Esophagus squamous epithelium (tissue), 4 donors: Measurements from ENCODE around the gene IRF2BPL.

Experiments used
- POLR2A ChIP-seq, 4 donors: fragments of 450-650 bp; IDR thresholded peaks; one replicate each; pipeline ENCODE4 v1.6.1; 2017; ENCODE audit warnings: antibody characterized with exemption in 4 of 4, mild to moderate bottlenecking in 4 of 4, moderate library complexity in 3 of 4
- TF ChIP-seq, protein P1 (sequence below), 6 experiments: fragments of 450-650 bp in 4 of 6; fragments of 200-600 bp in 2 of 6; sonication (generic) in 2 of 6; IDR thresholded peaks; one replicate each; pipeline ENCODE4 v1.5.1; 2016 to 2019; ENCODE audit warnings: antibody characterized with exemption in 6 of 6, mild to moderate bottlenecking in 4 of 6, moderate library complexity in 4 of 6

DNA sequence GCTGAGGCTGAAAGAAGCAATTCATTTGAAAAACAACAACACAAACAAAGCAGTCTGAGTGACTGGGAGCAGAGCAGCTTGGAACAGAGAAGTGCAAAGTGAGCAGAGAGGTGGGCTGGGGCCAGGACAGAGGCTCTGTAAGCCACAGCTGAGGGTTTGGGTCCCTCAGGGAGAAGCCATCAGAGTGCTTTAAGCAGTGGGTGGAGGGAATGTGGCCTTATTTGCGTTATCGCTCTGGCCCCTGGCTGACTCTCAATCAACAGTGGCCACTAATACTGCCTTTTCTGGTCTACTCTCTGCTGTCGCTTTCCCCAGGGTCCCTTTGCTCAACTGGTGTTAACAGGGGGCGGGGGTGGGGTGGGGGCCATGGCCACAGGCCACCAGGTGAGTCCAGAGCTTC is 44.2 kb downstream of the IRF2BPL start:
- no peak for TF ChIP-seq POLR2A (IDR thresholded peaks at IDR 0.05)
- TF ChIP-seq, protein P1, sequence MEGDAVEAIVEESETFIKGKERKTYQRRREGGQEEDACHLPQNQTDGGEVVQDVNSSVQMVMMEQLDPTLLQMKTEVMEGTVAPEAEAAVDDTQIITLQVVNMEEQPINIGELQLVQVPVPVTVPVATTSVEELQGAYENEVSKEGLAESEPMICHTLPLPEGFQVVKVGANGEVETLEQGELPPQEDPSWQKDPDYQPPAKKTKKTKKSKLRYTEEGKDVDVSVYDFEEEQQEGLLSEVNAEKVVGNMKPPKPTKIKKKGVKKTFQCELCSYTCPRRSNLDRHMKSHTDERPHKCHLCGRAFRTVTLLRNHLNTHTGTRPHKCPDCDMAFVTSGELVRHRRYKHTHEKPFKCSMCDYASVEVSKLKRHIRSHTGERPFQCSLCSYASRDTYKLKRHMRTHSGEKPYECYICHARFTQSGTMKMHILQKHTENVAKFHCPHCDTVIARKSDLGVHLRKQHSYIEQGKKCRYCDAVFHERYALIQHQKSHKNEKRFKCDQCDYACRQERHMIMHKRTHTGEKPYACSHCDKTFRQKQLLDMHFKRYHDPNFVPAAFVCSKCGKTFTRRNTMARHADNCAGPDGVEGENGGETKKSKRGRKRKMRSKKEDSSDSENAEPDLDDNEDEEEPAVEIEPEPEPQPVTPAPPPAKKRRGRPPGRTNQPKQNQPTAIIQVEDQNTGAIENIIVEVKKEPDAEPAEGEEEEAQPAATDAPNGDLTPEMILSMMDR (IDR thresholded peaks at IDR 0.05) = no peak
